VCaP (cell line): Measurements from ENCODE around the gene XIRP2.
"Not testable (repeated sequence)": the region's sequence is repeated elsewhere in the genome, so short reads cannot be mapped to it uniquely, and the experiment has no call there.

Source experiments
- H3K27ac ChIP-seq: fragments of 450-650 bp; 2 replicates; pipeline ENCODE4 v1.5.1; 2017
- CTCF ChIP-seq: fragments of 450-650 bp; conservative IDR thresholded peaks from 2 replicates; pipeline ENCODE4 v1.5.1; 2017; ENCODE audit warnings: mild to moderate bottlenecking, moderate library complexity

Gene XIRP2

GRCh38 chr2:167258712-167259111 is 370.4 kb downstream of the XIRP2 start:
- H3K27ac ChIP-seq, result no peak overlapping the region
- no peak for TF ChIP-seq CTCF

GRCh38 chr2:167264380-167264779 is 376.1 kb downstream of the XIRP2 start:
- TF ChIP-seq CTCF, result peak; percentile 79
- H3K27ac ChIP-seq, result no peak overlapping the region

- no peak for TF ChIP-seq CTCF
- no peak overlapping the region for H3K27ac ChIP-seq
Observed at GRCh38 chr2:167265004-167265403, 376.7 kb downstream of the XIRP2 start.

- no peak for TF ChIP-seq CTCF
- H3K27ac ChIP-seq, result no peak overlapping the region
Observed at GRCh38 chr2:167265722-167266121, 377.4 kb downstream of the XIRP2 start.

- not testable (repeated sequence) for H3K27ac ChIP-seq
Observed at GRCh38 chr2:167268245-167268644, 380.0 kb downstream of the XIRP2 start.

- no peak overlapping the region for H3K27ac ChIP-seq
- no peak for TF ChIP-seq CTCF
Observed at GRCh38 chr2:167271932-167272331, 383.7 kb downstream of the XIRP2 start.

- H3K27ac ChIP-seq, result no peak overlapping the region
- TF ChIP-seq CTCF, result no peak
Observed at GRCh38 chr2:167275046-167275445, 386.8 kb downstream of the XIRP2 start.

- no peak for TF ChIP-seq CTCF
- H3K27ac ChIP-seq, result no peak overlapping the region
Observed at GRCh38 chr2:167279810-167280209, 391.5 kb downstream of the XIRP2 start.
